Spleen (tissue), 7 donors: ENCODE data around the gene ARRDC1.

Experiments
- POLR2A ChIP-seq, 3 donors: fragments of 450-650 bp; IDR thresholded peaks; one replicate each; pipeline ENCODE4 v1.5.1; 2017; ENCODE audit warnings: antibody characterized with exemption in 3 of 3, mild to moderate bottlenecking in 1 of 3
- POLR2AphosphoS5 ChIP-seq, 3 donors: sonication (generic); formaldehyde crosslinking; IDR thresholded peaks; one replicate each; pipeline ENCODE4 v1.5.1; 2017; ENCODE audit warnings: antibody characterized with exemption in 3 of 3
- TF ChIP-seq, protein P1 (sequence below), 11 experiments: fragments of 200-600 bp in 7 of 11; fragments of 450-650 bp in 4 of 11; sonication (generic) in 4 of 11; IDR thresholded peaks in 8 of 11; conservative IDR thresholded peaks in 3 of 11; 1 replicate in 7 of 11; 2 replicates in 4 of 11; pipeline versions ENCODE4 v1.4.0 to v1.8.0; 2016 to 2021; ENCODE audit warnings: antibody characterized with exemption in 11 of 11, inconsistent platforms in 4 of 11, mild to moderate bottlenecking in 1 of 11
- donor health status: DM: no; HTN: no; CAD: no; lungs with moderate emphysema.
- donor health status: DM: no; HTN: no; CAD: no.
- donor health status: DM: no; HTN: no; CAD: no.

GRCh38 chr9:137649553-137649952 is 44.1 kb downstream of the ARRDC1 start:
- TF ChIP-seq, protein P1, sequence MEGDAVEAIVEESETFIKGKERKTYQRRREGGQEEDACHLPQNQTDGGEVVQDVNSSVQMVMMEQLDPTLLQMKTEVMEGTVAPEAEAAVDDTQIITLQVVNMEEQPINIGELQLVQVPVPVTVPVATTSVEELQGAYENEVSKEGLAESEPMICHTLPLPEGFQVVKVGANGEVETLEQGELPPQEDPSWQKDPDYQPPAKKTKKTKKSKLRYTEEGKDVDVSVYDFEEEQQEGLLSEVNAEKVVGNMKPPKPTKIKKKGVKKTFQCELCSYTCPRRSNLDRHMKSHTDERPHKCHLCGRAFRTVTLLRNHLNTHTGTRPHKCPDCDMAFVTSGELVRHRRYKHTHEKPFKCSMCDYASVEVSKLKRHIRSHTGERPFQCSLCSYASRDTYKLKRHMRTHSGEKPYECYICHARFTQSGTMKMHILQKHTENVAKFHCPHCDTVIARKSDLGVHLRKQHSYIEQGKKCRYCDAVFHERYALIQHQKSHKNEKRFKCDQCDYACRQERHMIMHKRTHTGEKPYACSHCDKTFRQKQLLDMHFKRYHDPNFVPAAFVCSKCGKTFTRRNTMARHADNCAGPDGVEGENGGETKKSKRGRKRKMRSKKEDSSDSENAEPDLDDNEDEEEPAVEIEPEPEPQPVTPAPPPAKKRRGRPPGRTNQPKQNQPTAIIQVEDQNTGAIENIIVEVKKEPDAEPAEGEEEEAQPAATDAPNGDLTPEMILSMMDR (IDR thresholded peaks at IDR 0.05 in 8 of 11, conservative IDR thresholded peaks at IDR 0.05 in 3 of 11), result no peak
- TF ChIP-seq POLR2AphosphoS5 (IDR thresholded peaks at IDR 0.05), result peak in 2 of 3 donors; percentile 29 to 46
- no peak for TF ChIP-seq POLR2A (IDR thresholded peaks at IDR 0.05)
